Psoas muscle (tissue), 8 donors: ENCODE results near the gene GRIK1. TPM values are rescaled to one million over a fixed set of nuclear protein-coding genes. Genes with fewer than 3 reads are reported as not detected.

Experiments used
- ATAC-seq, 4 donors: fragments of 200-7000 bp; cut with Tn5 transposase; one replicate each; pipeline ENCODE4 v1.9.1; 2020; ENCODE audit warnings: moderate library complexity in 3 of 4, mild to moderate bottlenecking in 2 of 4
- DNase-seq, 2 donors: peaks; one replicate each; pipeline ENCODE4 v3.0.0-alpha.2; 2020
- H3K27ac ChIP-seq: fragments of 200-600 bp; one replicate; pipeline ENCODE4 v1.8.0; 2022
- H3K27me3 ChIP-seq, 3 donors: fragments of 200-600 bp in 1 of 3; one replicate each; pipeline versions ENCODE4 v1.6.1 to v1.8.0; 2013 to 2022; ENCODE audit warnings: low read length in 2 of 3, mild to moderate bottlenecking in 2 of 3, moderate library complexity in 1 of 3; ENCODE audit not compliant: insufficient read depth in 3 of 3
- H3K36me3 ChIP-seq, 2 donors: fragments of 200-600 bp in 1 of 2; one replicate each; pipeline versions ENCODE4 v1.6.1 to v1.8.0; 2013 to 2022; ENCODE audit warnings: low read depth in 1 of 2, mild to moderate bottlenecking in 1 of 2, moderate library complexity in 1 of 2; ENCODE audit not compliant: insufficient read depth in 1 of 2
- H3K4me1 ChIP-seq: fragments of 200-600 bp; one replicate; pipeline ENCODE4 v1.8.0; 2022
- H3K4me3 ChIP-seq: fragments of 200-600 bp; one replicate; pipeline ENCODE4 v1.8.0; 2022; ENCODE audit warnings: mild to moderate bottlenecking
- H3K9me3 ChIP-seq: fragments of 200-600 bp; one replicate; pipeline ENCODE4 v1.8.0; 2022
- WGBS, 3 donors: extraction: QIAGEN DNeasy Blood & Tissue Kit; methylation state at CpG; one replicate each; pipeline versions ENCODE4 v1.1.6 to v1.1.7; 2013; 5-methylcytosine and 5-hydroxymethylcytosine counted together
- intact Hi-C, 2 donors: fragments of 100-400 bp; cut with DNase I; formaldehyde crosslinking; loops; one replicate each; pipeline versions ENCODE4 v1.11.0 to v1.14.2; 2022
- polyA plus RNA-seq, 3 donors: library from polyadenylated mRNA; stranded (reverse); fragments of 200-250 nt; gene quantifications; one replicate each; pipeline ENCODE4 v1.2.3, GENCODE V29; 2013
- total RNA-seq, 4 donors: library from RNA; stranded (reverse); fragmentation: NEBNext Ultra II Directional in 2 of 4; extraction: Animal tissue kit (Norgen Biotek cat#: 25700) in 2 of 4; gene quantifications; one replicate each; pipeline versions ENCODE4 v1.2.1 to v1.2.4, GENCODE V29; 2021 to 2023
- TF ChIP-seq, protein P1 (sequence below): fragments of 200-600 bp; IDR thresholded peaks from one replicate; pipeline ENCODE4 v1.8.0; 2022; ENCODE audit warnings: antibody characterized with exemption
- donor health status: healthy with polysubstance abuse.
- donor health status: DM: no; HTN: no; CAD: no; lungs with moderate emphysema.
- donor health status: Bipolar disorder and iron deficiency.
- donor health status: healthy.
- donor health status: DM: yes; HTN: yes; CAD: no.
- donor health status: DM: no; HTN: no; CAD: no.
- donor health status: DM: no; HTN: no; CAD: no.
- donor health status: DM: yes; HTN: yes; CAD: no.

The GRIK1 gene
- total and polyA plus RNA-seq, 7 donors: 0.01 to 0.04 TPM; not detected in 5

DNA sequence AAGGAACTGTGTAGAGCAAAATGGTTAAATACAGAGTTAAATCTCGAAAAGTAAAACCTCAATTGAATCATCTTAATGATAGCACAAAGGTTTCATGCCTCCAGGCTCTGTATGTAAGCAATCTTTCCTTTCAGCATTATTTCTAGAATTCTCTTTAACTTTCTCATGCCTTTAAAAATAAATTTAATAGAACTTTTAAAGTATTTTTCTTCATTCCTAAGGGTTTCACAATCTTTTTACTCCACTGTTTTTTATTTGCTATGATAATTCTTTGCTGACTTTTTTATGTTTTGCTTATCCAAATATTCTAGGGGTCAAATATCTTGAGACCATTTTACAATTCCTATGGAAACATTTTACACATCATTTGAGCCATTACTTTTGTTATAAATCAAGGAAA, 353.1 kb downstream of the GRIK1 start:
- ATAC-seq: no peak
- TF ChIP-seq, protein P1, sequence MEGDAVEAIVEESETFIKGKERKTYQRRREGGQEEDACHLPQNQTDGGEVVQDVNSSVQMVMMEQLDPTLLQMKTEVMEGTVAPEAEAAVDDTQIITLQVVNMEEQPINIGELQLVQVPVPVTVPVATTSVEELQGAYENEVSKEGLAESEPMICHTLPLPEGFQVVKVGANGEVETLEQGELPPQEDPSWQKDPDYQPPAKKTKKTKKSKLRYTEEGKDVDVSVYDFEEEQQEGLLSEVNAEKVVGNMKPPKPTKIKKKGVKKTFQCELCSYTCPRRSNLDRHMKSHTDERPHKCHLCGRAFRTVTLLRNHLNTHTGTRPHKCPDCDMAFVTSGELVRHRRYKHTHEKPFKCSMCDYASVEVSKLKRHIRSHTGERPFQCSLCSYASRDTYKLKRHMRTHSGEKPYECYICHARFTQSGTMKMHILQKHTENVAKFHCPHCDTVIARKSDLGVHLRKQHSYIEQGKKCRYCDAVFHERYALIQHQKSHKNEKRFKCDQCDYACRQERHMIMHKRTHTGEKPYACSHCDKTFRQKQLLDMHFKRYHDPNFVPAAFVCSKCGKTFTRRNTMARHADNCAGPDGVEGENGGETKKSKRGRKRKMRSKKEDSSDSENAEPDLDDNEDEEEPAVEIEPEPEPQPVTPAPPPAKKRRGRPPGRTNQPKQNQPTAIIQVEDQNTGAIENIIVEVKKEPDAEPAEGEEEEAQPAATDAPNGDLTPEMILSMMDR: no peak
- Histone ChIP-seq H3K36me3 (no peaks in the 10 kb centered on the region), H3K9me3 (no peaks in the 10 kb centered on the region), H3K4me1 (no peaks in the 10 kb centered on the region), H3K4me3 (no peak overlapping the region), H3K27ac (no peak overlapping the region), H3K27me3 (no peaks in the 10 kb centered on the region)
- 71 to 81% (median 73%) methylated on average over 1 of the region's 1 CpG for WGBS, 3 donors
- DNase-seq: no peak
- intact Hi-C loops: no loop called here

DNA sequence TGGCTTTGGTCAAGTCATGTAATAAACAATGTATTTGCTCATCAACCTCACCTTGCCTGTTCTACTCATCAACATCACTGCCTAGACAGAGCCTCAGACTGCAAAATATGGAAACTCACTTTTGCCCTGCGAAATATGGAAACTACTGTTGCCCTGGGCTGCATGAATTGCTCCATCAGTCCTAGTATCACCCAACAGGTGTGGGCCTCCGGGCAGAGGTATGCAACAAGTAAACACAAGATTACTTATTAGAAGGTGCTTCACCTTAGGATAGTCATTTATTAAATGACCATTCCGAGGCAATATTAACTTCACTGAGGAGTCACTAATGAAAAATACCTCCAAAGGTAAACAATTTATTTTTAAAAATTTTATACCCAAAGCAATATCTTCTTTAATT, 354.3 kb downstream of the GRIK1 start:
- Histone ChIP-seq H3K36me3 (no peaks in the 10 kb centered on the region), H3K27me3 (no peaks in the 10 kb centered on the region), H3K27ac (no peak overlapping the region), H3K4me3 (no peak overlapping the region), H3K9me3 (no peaks in the 10 kb centered on the region), H3K4me1 (no peaks in the 10 kb centered on the region)
- 94 to 96% (median 95%) methylated on average over 3 of the region's 3 CpGs for WGBS, 3 donors
- intact Hi-C loops: no loop called here
- no peak for ATAC-seq
- TF ChIP-seq, protein P1: no peak
- DNase-seq: no peak

DNA sequence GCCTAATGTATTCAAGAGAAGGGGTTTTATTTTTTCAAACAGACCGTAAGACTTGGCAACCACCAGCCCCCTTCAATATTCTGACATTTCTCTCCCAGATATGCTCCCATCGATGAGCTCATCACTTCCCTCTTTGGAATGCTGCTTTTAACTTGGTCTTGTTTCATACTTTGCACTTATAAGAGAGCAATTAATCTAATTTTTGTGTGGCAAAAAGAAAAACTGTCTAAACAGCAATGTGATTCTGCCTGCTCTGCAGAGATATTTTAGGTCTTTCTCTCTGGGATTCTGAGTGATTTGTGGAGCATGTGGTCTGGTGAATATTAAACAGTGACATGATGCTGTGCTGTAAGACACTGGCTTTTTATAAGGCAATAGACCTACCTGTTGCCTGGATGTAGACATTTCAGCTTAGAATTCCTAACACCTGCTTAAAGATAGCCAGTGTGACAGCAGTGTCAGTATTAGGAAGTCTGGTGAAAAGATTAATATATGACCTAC, 356.3 kb downstream of the GRIK1 start:
- Histone ChIP-seq H3K27ac (no peak overlapping the region), H3K4me3 (no peak overlapping the region), H3K36me3 (no peaks in the 10 kb centered on the region), H3K4me1 (no peaks in the 10 kb centered on the region), H3K27me3 (no peaks in the 10 kb centered on the region), H3K9me3 (no peaks in the 10 kb centered on the region)
- 72 to 77% (median 72%) methylated on average over 2 of the region's 2 CpGs for WGBS, 3 donors
- ATAC-seq (no peak), DNase-seq (no peak)
- TF ChIP-seq, protein P1: no peak
- intact Hi-C loops: no loop called here

DNA sequence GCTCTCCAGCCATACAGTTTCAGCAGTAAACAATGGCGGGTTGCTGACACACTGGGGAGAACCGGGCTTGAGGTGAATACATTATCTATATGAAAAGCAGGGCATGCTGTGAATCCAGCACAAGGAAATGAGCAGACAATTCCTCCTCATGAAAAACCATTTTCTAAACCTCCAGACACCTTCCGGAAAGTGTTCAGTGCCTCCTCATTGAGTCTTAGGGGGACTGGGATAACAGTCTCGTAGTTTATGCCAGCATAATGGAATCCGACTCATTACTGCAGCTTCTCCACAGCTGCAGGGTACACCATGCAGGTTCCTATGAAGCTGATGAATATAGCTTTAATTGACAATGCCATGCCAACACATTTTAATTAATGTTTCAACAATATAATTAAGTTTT, 356.9 kb downstream of the GRIK1 start:
- no peaks in the 10 kb centered on the region for H3K36me3 ChIP-seq
- no peaks in the 10 kb centered on the region for H3K4me1 ChIP-seq
- TF ChIP-seq, protein P1: no peak
- ATAC-seq (no peak), DNase-seq (no peak)
- 88 to 93% (median 90%) methylated on average over 5 of the region's 5 CpGs for WGBS, 3 donors
- H3K9me3 ChIP-seq: no peaks in the 10 kb centered on the region
- H3K27me3 ChIP-seq: no peaks in the 10 kb centered on the region
- no peak overlapping the region for H3K27ac ChIP-seq
- no peak overlapping the region for H3K4me3 ChIP-seq
- intact Hi-C loops: no loop called here

DNA sequence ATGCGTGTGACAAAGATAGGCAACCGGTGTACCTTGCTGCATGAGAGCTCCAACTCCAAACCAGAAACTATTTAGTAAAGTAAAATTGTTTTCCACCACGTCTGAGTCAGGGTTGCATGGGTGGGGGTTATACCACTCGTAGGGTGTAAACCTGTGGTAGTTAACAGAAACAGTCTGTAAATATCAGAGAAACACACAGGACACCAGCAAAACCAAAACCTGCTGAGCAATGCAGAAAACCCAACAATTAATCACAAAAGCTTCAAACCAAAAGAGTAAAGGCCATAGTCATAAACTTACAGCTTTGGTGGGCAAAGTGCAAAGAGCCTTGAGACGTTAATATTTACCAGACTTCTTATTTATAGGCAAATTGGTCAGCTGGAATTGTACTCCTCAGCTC, 358.4 kb downstream of the GRIK1 start:
- intact Hi-C loops: no loop called here
- 86 to 94% (median 90%) methylated on average over 5 of the region's 5 CpGs for WGBS, 3 donors

More for the DNA sequence above, 358.4 kb downstream of the GRIK1 start:
- H3K27ac ChIP-seq: no peak overlapping the region
- TF ChIP-seq, protein P1: no peak
- no peaks in the 10 kb centered on the region for H3K9me3 ChIP-seq
- H3K36me3 ChIP-seq: no peaks in the 10 kb centered on the region
- ATAC-seq: no peak
- no peaks in the 10 kb centered on the region for H3K27me3 ChIP-seq
- DNase-seq: no peak
- no peaks in the 10 kb centered on the region for H3K4me1 ChIP-seq
- no peak overlapping the region for H3K4me3 ChIP-seq
